ENCODE measurements around the gene DLG2. TPM values are rescaled to one million over a fixed set of nuclear protein-coding genes. Genes with fewer than 3 reads are reported as not detected.

The DLG2 gene
- total RNA-seq, 1 experiment from 2014 or later = 1.8 TPM

GRCh38 chr11:84962018-84962417, 665.1 kb downstream of the DLG2 start:
- no peak for DNase-seq
- Histone ChIP-seq H3K36me3 (replicated peaks; ENCODE audit: control insufficient read depth, insufficient read depth, low read length) (no peaks in the 10 kb centered on the region), H3K27me3 (ENCODE audit: control insufficient read depth, insufficient read depth, low read length) (no peaks in the 10 kb centered on the region), H3K4me3 (ENCODE audit: insufficient read depth, low read depth, low read length) (no peak overlapping the region)

- H3K27me3 ChIP-seq (ENCODE audit: control insufficient read depth, insufficient read depth, low read length) = no peaks in the 10 kb centered on the region
- H3K36me3 ChIP-seq (replicated peaks; ENCODE audit: control insufficient read depth, insufficient read depth, low read length) = no peaks in the 10 kb centered on the region
- no peak for DNase-seq
- no peak overlapping the region for H3K4me3 ChIP-seq (ENCODE audit: insufficient read depth, low read depth, low read length)
These were observed 668.8 kb downstream of the DLG2 start for GRCh38 chr11:84958295-84958694.

DNA sequence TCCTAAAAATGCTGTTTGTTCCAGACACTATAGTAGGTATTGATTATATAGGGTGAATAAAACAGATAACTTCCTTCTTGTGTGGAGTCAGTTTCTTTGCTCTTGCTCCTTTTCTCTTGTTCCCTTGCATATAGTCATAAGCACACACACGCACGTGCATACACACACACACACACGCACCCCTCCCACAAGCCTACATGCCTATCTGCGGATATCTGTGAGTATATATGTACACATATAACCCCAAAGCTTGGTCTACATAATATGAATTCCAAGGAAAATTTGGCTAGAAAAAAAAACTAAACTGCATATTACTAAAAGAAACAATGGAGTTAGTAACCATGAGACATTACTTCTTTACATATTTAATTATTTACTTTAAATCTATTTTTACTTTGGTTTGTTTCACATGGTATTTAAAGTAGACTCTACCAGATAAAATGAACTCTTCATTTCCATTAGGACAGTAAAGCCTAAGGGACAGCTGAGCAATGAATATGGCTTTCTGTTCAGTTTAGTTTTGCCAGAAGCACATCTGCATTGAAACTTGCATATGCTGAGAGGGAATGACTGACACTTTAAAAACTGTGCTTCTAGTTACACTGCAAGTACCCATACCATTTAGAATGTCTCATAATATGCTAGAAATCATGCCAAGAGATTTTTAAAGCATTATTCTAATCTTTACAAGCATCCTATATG, 676.4 kb downstream of the DLG2 start:
- no peaks in the 10 kb centered on the region for H3K36me3 ChIP-seq (replicated peaks; ENCODE audit: control insufficient read depth, insufficient read depth, low read length)
- no peak for DNase-seq
- H3K4me3 ChIP-seq (ENCODE audit: insufficient read depth, low read depth, low read length) = no peak overlapping the region
- no peaks in the 10 kb centered on the region for H3K27me3 ChIP-seq (ENCODE audit: control insufficient read depth, insufficient read depth, low read length)

DNA sequence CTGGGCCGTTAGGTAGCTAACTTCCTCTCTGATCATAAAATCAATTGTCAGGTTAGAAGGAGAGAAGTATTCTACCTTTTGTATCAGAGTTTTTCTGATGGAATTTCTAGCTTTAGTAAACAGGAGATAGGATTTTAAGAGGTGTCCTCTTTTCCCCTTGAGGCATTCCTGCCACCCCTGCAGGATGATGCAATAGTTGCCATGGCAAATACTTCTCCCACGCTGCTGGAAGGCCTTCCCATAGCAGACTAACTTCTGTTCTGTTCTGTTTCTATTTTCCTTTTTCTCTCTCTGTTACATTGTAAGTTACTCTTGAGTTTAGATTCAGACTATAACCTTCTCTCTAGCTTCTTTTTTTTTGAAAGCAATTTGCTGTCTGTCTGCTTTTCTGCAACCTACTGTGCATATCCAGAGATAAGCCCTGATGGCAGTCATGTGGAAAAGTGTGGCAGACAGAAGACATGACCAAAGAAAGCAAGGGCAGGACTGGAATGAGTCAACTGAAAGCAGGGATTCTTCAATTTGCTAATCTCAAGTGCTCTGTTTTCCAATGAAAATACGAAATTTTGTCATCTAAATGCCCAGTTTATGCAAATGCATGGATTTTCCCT, 679.1 kb downstream of the DLG2 start:
- no peak overlapping the region for H3K4me3 ChIP-seq (ENCODE audit: insufficient read depth, low read depth, low read length)
- no peaks in the 10 kb centered on the region for H3K36me3 ChIP-seq (replicated peaks; ENCODE audit: control insufficient read depth, insufficient read depth, low read length)
- H3K27me3 ChIP-seq (ENCODE audit: control insufficient read depth, insufficient read depth, low read length) = no peaks in the 10 kb centered on the region
- DNase-seq = no peak

DNA sequence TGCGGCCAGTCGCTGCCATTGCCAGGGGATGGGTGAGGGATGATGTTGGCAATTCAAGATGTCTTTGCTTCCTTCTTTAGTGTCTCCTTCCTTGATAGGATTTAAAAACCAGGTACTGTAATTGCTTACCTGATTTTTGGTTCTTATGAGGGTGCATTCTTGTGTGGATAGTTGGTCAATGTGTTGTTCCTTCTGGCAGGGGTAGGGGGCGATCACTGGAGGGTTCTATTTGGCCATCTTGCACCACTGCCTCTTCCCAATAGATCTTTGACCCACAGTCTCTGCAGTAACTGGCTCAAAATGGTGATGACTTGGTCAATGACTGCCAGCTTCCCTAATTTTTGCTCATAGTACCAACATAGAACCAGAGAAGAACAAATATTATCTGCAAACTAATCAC, 680.1 kb downstream of the DLG2 start:
- no peak for DNase-seq
- H3K27me3 ChIP-seq (ENCODE audit: control insufficient read depth, insufficient read depth, low read length) = no peaks in the 10 kb centered on the region
- no peaks in the 10 kb centered on the region for H3K36me3 ChIP-seq (replicated peaks; ENCODE audit: control insufficient read depth, insufficient read depth, low read length)
- H3K4me3 ChIP-seq (ENCODE audit: insufficient read depth, low read depth, low read length) = no peak overlapping the region

DNA sequence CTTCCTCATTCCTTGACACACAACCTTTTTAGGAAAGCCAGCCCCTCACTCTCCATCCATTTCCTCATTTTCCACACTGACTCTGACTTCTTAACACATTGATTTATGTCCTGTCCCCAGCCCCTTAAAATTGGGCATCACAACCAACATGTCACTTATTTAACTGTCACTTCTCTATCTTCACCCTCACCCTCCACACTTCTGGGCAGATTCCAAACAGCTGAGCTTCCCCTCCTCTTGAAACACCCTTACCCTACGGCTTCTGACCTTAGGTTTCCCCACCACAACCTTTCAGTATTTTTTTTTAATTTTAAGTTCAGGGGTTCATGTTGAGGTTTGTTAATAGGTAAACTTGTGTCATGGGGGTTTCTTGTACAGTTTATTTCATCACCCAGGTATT, 696.3 kb downstream of the DLG2 start:
- no peaks in the 10 kb centered on the region for H3K36me3 ChIP-seq (replicated peaks; ENCODE audit: control insufficient read depth, insufficient read depth, low read length)
- H3K4me3 ChIP-seq (ENCODE audit: insufficient read depth, low read depth, low read length) = no peak overlapping the region
- DNase-seq = no peak
- H3K27me3 ChIP-seq (ENCODE audit: control insufficient read depth, insufficient read depth, low read length) = no peaks in the 10 kb centered on the region

GRCh38 chr11:84929738-84930137, 697.4 kb downstream of the DLG2 start:
- no peak for DNase-seq
- H3K4me3 ChIP-seq (ENCODE audit: insufficient read depth, low read depth, low read length) = no peak overlapping the region
- H3K36me3 ChIP-seq (replicated peaks; ENCODE audit: control insufficient read depth, insufficient read depth, low read length) = no peaks in the 10 kb centered on the region
- no peaks in the 10 kb centered on the region for H3K27me3 ChIP-seq (ENCODE audit: control insufficient read depth, insufficient read depth, low read length)

- H3K27me3 ChIP-seq (ENCODE audit: control insufficient read depth, insufficient read depth, low read length) = no peaks in the 10 kb centered on the region; the same call in 1 of the 2 replicates
- DNase-seq = no peak
- no peaks in the 10 kb centered on the region for H3K36me3 ChIP-seq (replicated peaks; ENCODE audit: control insufficient read depth, insufficient read depth, low read length)
- H3K4me3 ChIP-seq (ENCODE audit: insufficient read depth, low read depth, low read length) = no peak overlapping the region
These were observed 702.9 kb downstream of the DLG2 start for GRCh38 chr11:84924154-84924692.

DNA sequence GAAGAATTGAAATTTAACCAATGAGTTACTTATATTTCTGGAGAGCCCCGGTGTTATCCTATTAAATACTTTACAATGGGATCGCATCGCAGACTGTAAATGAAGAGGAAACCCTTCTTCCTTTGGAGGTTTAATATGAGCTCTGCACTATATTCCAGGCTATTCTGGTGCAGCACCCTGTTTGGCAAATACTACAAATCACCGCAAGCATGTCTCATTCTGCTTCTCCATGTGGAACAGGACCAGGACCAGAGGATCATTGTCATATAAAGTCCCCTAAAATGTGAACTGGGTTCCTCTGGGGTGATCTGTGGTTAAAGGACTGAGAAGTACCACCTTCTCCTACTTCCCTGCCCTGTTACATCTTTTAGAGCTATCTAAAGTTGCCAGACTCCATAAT, 703.7 kb downstream of the DLG2 start:
- no peak for DNase-seq
- H3K27me3 ChIP-seq (ENCODE audit: control insufficient read depth, insufficient read depth, low read length) = no peaks in the 10 kb centered on the region; the same call in 1 of the 2 replicates
- no peak overlapping the region for H3K4me3 ChIP-seq (ENCODE audit: insufficient read depth, low read depth, low read length)
- H3K36me3 ChIP-seq (replicated peaks; ENCODE audit: control insufficient read depth, insufficient read depth, low read length) = no peaks in the 10 kb centered on the region

- no peak for DNase-seq
- Histone ChIP-seq H3K36me3 (replicated peaks; ENCODE audit: control insufficient read depth, insufficient read depth, low read length) (no peaks in the 10 kb centered on the region), H3K27me3 (ENCODE audit: control insufficient read depth, insufficient read depth, low read length) (no peaks in the 10 kb centered on the region; the same call in 1 of the 2 replicates), H3K4me3 (ENCODE audit: insufficient read depth, low read depth, low read length) (no peak overlapping the region)
These were observed 704.3 kb downstream of the DLG2 start for GRCh38 chr11:84922836-84923235.

DNA sequence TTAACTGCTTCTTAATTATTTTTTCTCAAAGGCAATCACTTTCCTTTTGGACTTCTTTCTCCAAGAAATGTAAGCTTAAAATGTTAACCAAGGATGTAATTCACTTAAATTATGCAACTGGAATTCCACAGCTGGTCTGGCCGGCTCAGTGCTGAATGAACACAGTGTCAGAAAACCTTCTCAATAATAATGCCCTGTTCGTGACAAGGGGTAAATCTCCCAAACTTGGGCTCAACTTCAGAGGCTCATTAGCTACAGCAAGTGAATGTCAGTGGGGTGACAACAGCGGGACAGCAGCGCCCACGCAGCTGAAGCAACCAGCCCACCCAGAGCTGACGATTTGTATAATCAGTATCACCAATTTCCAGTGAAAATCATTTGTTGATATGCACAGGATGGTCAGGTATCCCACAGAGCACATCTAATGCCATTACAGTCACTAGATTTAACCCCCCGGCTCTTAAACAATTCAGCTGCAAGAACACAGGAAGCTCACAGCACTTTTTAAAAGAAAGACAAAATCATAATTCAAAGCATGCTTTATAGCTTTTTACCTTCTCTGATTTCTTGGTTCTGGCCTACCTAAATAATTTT, 704.8 kb downstream of the DLG2 start:
- Histone ChIP-seq H3K36me3 (replicated peaks; ENCODE audit: control insufficient read depth, insufficient read depth, low read length) (no peaks in the 10 kb centered on the region), H3K4me3 (ENCODE audit: insufficient read depth, low read depth, low read length) (no peak overlapping the region), H3K27me3 (ENCODE audit: control insufficient read depth, insufficient read depth, low read length) (no peaks in the 10 kb centered on the region; the same call in 1 of the 2 replicates)
- no peak for DNase-seq

DNA sequence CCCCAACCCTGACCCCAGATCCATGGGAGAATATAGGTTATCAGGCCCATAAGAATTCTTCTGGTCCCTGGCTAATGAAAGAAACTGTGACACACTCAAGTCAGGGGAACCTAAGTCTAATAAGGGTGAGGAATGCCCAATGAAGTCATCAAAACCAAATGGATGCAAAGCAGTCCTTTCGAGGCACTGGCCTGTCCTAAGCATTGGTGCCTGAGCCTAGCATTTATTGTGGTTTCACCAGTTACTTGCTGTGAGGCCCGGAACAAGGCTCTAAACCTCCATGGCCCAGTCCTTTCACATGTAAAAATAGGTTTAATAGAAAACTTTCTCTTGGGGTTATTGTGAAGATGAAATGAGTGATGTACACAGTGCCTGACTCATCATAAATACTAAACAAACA, 712.6 kb downstream of the DLG2 start:
- H3K4me3 ChIP-seq (ENCODE audit: insufficient read depth, low read depth, low read length) = no peak overlapping the region
- H3K27me3 ChIP-seq (ENCODE audit: control insufficient read depth, insufficient read depth, low read length) = no peaks in the 10 kb centered on the region
- peak; percentile 37 for DNase-seq
- H3K36me3 ChIP-seq (replicated peaks; ENCODE audit: control insufficient read depth, insufficient read depth, low read length) = no peaks in the 10 kb centered on the region

DNA sequence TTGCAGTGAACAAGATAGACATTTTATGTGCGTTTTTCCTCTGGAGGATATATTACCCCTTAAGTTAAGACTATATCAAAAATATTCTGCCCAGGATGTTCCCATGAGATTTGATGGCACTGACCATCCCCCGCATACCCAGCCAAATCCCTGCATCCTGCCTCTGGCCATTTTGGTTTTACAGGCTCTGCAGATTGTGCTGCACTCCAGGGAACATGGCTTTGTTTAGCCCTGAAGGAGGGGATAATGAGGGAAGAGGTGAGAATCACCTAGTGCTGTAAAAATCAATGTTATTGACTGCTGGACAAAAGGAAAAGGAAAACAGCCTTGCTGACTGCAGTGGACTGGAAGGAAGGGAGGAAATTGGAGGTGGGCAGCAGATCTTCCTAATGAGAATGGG, 717.4 kb downstream of the DLG2 start:
- no peak overlapping the region for H3K4me3 ChIP-seq (ENCODE audit: insufficient read depth, low read depth, low read length)
- no peak for DNase-seq
- no peaks in the 10 kb centered on the region for H3K27me3 ChIP-seq (ENCODE audit: control insufficient read depth, insufficient read depth, low read length)
- no peaks in the 10 kb centered on the region for H3K36me3 ChIP-seq (replicated peaks; ENCODE audit: control insufficient read depth, insufficient read depth, low read length)

GRCh38 chr11:84906995-84907394, 720.1 kb downstream of the DLG2 start:
- no peaks in the 10 kb centered on the region for H3K36me3 ChIP-seq (replicated peaks; ENCODE audit: control insufficient read depth, insufficient read depth, low read length)
- DNase-seq = no peak
- no peaks in the 10 kb centered on the region for H3K27me3 ChIP-seq (ENCODE audit: control insufficient read depth, insufficient read depth, low read length)
- no peak overlapping the region for H3K4me3 ChIP-seq (ENCODE audit: insufficient read depth, low read depth, low read length)

- Histone ChIP-seq H3K36me3 (replicated peaks; ENCODE audit: control insufficient read depth, insufficient read depth, low read length) (no peaks in the 10 kb centered on the region), H3K4me3 (ENCODE audit: insufficient read depth, low read depth, low read length) (no peak overlapping the region), H3K27me3 (ENCODE audit: control insufficient read depth, insufficient read depth, low read length) (no peaks in the 10 kb centered on the region)
- no peak for DNase-seq
These were observed 721.7 kb downstream of the DLG2 start for GRCh38 chr11:84905411-84905810.

Data from H7 (cell line).